H9 (cell line): Measurements from ENCODE around the gene SLCO3A1. TPM values are rescaled to one million over a fixed set of nuclear protein-coding genes. Genes with fewer than 3 reads are reported as not detected.
A peak's percentile ranks its signal among the peaks of the same experiment; 100 is the strongest.

Experiments used
- DNase-seq: peaks from one replicate; pipeline ENCODE4 v3.0.0-alpha.2; 2017
- H2AFZ ChIP-seq: one replicate; pipeline ENCODE4 v1.6.1; 2013; ENCODE audit warnings: mild to moderate bottlenecking, low read length, control low read depth, moderate library complexity
- H2AK5ac ChIP-seq: 2 replicates; pipeline ENCODE4 v1.6.1; 2013; ENCODE audit warnings: low read length, control low read depth, mixed read lengths; ENCODE audit not compliant: insufficient read length
- H2BK120ac ChIP-seq: one replicate; pipeline ENCODE4 v1.6.1; 2013; ENCODE audit warnings: low read depth, mild to moderate bottlenecking, low read length, control low read depth, inconsistent platforms; ENCODE audit not compliant: poor library complexity, severe bottlenecking
- H2BK12ac ChIP-seq: 2 replicates; pipeline ENCODE4 v1.6.1; 2013; ENCODE audit warnings: low read length, control low read depth, mixed read lengths, low read depth; ENCODE audit not compliant: insufficient read length
- H2BK15ac ChIP-seq: 2 replicates; pipeline ENCODE4 v1.6.1; 2013; ENCODE audit warnings: low read depth, low read length, control low read depth
- H2BK20ac ChIP-seq: one replicate; pipeline ENCODE4 v1.6.1; 2013; ENCODE audit warnings: low read depth, mild to moderate bottlenecking, low read length, control low read depth, inconsistent platforms; ENCODE audit not compliant: poor library complexity, severe bottlenecking
- H2BK5ac ChIP-seq: 2 replicates; pipeline ENCODE4 v1.6.1; 2013; ENCODE audit warnings: low read length, control low read depth, mixed read lengths; ENCODE audit not compliant: insufficient read length
- H3K14ac ChIP-seq: 2 replicates; pipeline ENCODE4 v1.6.1; 2013; ENCODE audit warnings: low read length, control low read depth; ENCODE audit not compliant: insufficient read depth
- H3K18ac ChIP-seq: 2 replicates; pipeline ENCODE4 v1.6.1; 2013; ENCODE audit warnings: low read depth, mild to moderate bottlenecking, mixed read lengths, low read length, control low read depth; ENCODE audit not compliant: insufficient read length
- H3K23ac ChIP-seq: 2 replicates; pipeline ENCODE4 v1.6.1; 2013; ENCODE audit warnings: low read length, control low read depth, mixed read lengths, low read depth; ENCODE audit not compliant: insufficient read length
- H3K23me2 ChIP-seq: 2 replicates; pipeline ENCODE4 v1.6.1; 2013; ENCODE audit warnings: low read depth, mild to moderate bottlenecking, mixed read lengths, low read length, control low read depth; ENCODE audit not compliant: insufficient read length, poor library complexity, severe bottlenecking
- H3K27ac ChIP-seq: 2 replicates; pipeline ENCODE4 v1.5.1; 2013; ENCODE audit warnings: low read length, control low read depth, mixed read lengths, low read depth; ENCODE audit not compliant: insufficient read length
- H3K27me3 ChIP-seq: 2 replicates; pipeline ENCODE4 v1.6.1; 2013; ENCODE audit warnings: low read length, control low read depth, inconsistent platforms; ENCODE audit not compliant: insufficient read depth
- H3K4ac ChIP-seq: 2 replicates; pipeline ENCODE4 v1.6.1; 2013; ENCODE audit warnings: low read depth, mild to moderate bottlenecking, control low read depth, inconsistent platforms, low read length, moderate library complexity
- H3K4me1 ChIP-seq: 2 replicates; pipeline ENCODE4 v1.6.1; 2013; ENCODE audit warnings: low read length, control low read depth, inconsistent platforms; ENCODE audit not compliant: insufficient read depth
- H3K4me2 ChIP-seq: 2 replicates; pipeline ENCODE4 v1.6.1; 2013; ENCODE audit warnings: low read length, control low read depth, mixed read lengths; ENCODE audit not compliant: insufficient read length, insufficient read depth
- H3K56ac ChIP-seq: 2 replicates; pipeline ENCODE4 v1.6.1; 2013; ENCODE audit warnings: low read depth, mild to moderate bottlenecking, mixed read lengths, low read length, control low read depth; ENCODE audit not compliant: insufficient read length
- H3K79me1 ChIP-seq: 2 replicates; pipeline ENCODE4 v1.6.1; 2013; ENCODE audit warnings: low read depth, mild to moderate bottlenecking, moderate library complexity, low read length, control low read depth, inconsistent platforms; ENCODE audit not compliant: insufficient read depth, poor library complexity, severe bottlenecking
- H3K79me2 ChIP-seq: 2 replicates; pipeline ENCODE4 v1.6.1; 2013; ENCODE audit warnings: low read length, control low read depth, inconsistent platforms; ENCODE audit not compliant: insufficient read depth
- H3K9ac ChIP-seq: 2 replicates; pipeline ENCODE4 v1.6.1; 2013; ENCODE audit warnings: low read length, control low read depth, mixed read lengths; ENCODE audit not compliant: insufficient read length; ENCODE audit errors: extremely low read depth
- H3K9me3 ChIP-seq: one replicate; pipeline ENCODE4 v1.6.1; 2013; ENCODE audit warnings: low read depth, low read length, inconsistent platforms; ENCODE audit not compliant: control insufficient read depth
- H3T11ph ChIP-seq: one replicate; pipeline ENCODE4 v1.6.1; 2013; ENCODE audit warnings: mild to moderate bottlenecking, low read length, control low read depth, inconsistent platforms
- H4K20me1 ChIP-seq: one replicate; pipeline ENCODE4 v1.6.1; 2013; ENCODE audit not compliant: control insufficient read depth, insufficient read length, insufficient read depth
- H4K5ac ChIP-seq: 2 replicates; pipeline ENCODE4 v1.6.1; 2013; ENCODE audit warnings: low read depth, mild to moderate bottlenecking, mixed read lengths, low read length, control low read depth; ENCODE audit not compliant: insufficient read length
- H4K8ac ChIP-seq: replicated peaks from 2 replicates; pipeline ENCODE4 v1.6.1; 2013; ENCODE audit warnings: low read length, control low read depth, mixed read lengths, low read depth; ENCODE audit not compliant: insufficient read length
- H4K91ac ChIP-seq: 2 replicates; pipeline ENCODE4 v1.6.1; 2013; ENCODE audit warnings: low read depth, mild to moderate bottlenecking, moderate library complexity, mixed read lengths, low read length, control low read depth; ENCODE audit not compliant: insufficient read length
- H3K27ac Mint-ChIP-seq, 3 experiments: 2 replicates in 2 of 3; 3 replicates in 1 of 3; pipeline ENCODE4 v1.8.0; 2020 to 2021; ENCODE audit warnings: mixed read lengths in 3 of 3, mild to moderate bottlenecking in 1 of 3, moderate library complexity in 1 of 3
- H3K27me3 Mint-ChIP-seq: 2 replicates; pipeline ENCODE4 v1.8.0; 2021; ENCODE audit warnings: low read depth, mild to moderate bottlenecking, moderate library complexity, mixed read lengths
- H3K36me3 Mint-ChIP-seq, 3 experiments: 2 replicates in 2 of 3; 3 replicates in 1 of 3; pipeline ENCODE4 v1.8.0; 2020 to 2021; ENCODE audit warnings: low read depth in 3 of 3, mixed read lengths in 3 of 3; ENCODE audit not compliant: insufficient read depth in 1 of 3
- H3K4me1 Mint-ChIP-seq, 2 experiments: 2 replicates each; pipeline ENCODE4 v1.8.0; 2020; ENCODE audit warnings: mixed read lengths in 2 of 2
- H3K4me3 Mint-ChIP-seq, 2 experiments: 2 replicates in 1 of 2; 3 replicates in 1 of 2; pipeline ENCODE4 v1.8.0; 2020 to 2021; ENCODE audit warnings: mild to moderate bottlenecking in 2 of 2, mixed read lengths in 2 of 2, moderate library complexity in 1 of 2
- H3K9me3 Mint-ChIP-seq, 2 experiments: 2 replicates in 1 of 2; 3 replicates in 1 of 2; pipeline ENCODE4 v1.8.0; 2020; ENCODE audit warnings: mild to moderate bottlenecking in 2 of 2, mixed read lengths in 2 of 2, moderate library complexity in 1 of 2
- WGBS: extraction: QIAGEN DNeasy Blood & Tissue Kit; methylation state at CpG from one replicate; pipeline ENCODE4 v1.1.7; 2013; ENCODE audit warnings: missing lambda C conversion rate, low lambda C conversion rate, mixed read lengths; ENCODE audit not compliant: insufficient read length; ENCODE audit errors: extremely low coverage; 5-methylcytosine and 5-hydroxymethylcytosine counted together
- total RNA-seq: library from RNA; stranded (reverse); gene quantifications from 2 replicates; pipeline ENCODE4 v1.2.1, GENCODE V29; 2021
- TF ChIP-seq, protein P1 (sequence below): fragments of 200-600 bp; sonication (generic); conservative IDR thresholded peaks from 3 replicates; pipeline ENCODE4 v1.8.0; 2021; ENCODE audit warnings: antibody characterized with exemption, mild to moderate bottlenecking

The SLCO3A1 gene
- total RNA-seq, 1 experiment from 2014 or later = 9.4 TPM

DNA sequence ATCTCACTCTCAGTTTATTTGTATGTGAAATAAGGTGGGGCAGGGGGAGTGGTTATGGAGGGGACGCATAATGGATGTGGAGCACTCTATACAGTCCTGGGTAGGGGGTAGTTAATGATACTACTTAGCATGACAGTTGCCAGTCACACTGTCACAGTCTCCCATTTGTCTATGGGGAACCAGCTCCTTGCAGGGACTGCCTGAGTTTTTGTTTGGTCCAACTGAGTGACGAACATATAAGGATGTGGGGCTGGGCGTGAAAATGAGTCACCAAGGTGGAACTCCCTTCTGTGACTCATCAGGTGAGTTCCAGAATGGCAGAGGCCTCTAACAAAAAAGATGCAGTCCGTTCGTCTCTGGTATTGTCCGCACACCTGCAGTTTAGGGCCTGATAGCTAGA is 304.9 kb downstream of the SLCO3A1 start:
- H3K9ac ChIP-seq = no peak overlapping the region
- H3K4me3 Mint-ChIP-seq = peak overlapping the region in 1 of 2 experiments; percentile 38; a peak in 1 of 5 replicates
- DNase-seq = peak; percentile 83

More for the DNA sequence above, 304.9 kb downstream of the SLCO3A1 start:
- no peak overlapping the region for H3K23ac ChIP-seq
- no peak overlapping the region for H3K56ac ChIP-seq
- H4K91ac ChIP-seq = no peak overlapping the region
- no peak overlapping the region for H3K14ac ChIP-seq
- H3K27me3 ChIP-seq = no peaks in the 10 kb centered on the region
- no peaks in the 10 kb centered on the region for H4K20me1 ChIP-seq
- TF ChIP-seq, protein P1, sequence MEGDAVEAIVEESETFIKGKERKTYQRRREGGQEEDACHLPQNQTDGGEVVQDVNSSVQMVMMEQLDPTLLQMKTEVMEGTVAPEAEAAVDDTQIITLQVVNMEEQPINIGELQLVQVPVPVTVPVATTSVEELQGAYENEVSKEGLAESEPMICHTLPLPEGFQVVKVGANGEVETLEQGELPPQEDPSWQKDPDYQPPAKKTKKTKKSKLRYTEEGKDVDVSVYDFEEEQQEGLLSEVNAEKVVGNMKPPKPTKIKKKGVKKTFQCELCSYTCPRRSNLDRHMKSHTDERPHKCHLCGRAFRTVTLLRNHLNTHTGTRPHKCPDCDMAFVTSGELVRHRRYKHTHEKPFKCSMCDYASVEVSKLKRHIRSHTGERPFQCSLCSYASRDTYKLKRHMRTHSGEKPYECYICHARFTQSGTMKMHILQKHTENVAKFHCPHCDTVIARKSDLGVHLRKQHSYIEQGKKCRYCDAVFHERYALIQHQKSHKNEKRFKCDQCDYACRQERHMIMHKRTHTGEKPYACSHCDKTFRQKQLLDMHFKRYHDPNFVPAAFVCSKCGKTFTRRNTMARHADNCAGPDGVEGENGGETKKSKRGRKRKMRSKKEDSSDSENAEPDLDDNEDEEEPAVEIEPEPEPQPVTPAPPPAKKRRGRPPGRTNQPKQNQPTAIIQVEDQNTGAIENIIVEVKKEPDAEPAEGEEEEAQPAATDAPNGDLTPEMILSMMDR = no peak
- H2AFZ ChIP-seq = no peak overlapping the region
- no peak overlapping the region for H3K18ac ChIP-seq
- no peak overlapping the region for H2BK12ac ChIP-seq
- no peak overlapping the region for H4K5ac ChIP-seq
- no peak overlapping the region for H4K8ac ChIP-seq
- no peak overlapping the region for H2BK5ac ChIP-seq
- no peak overlapping the region for H2BK120ac ChIP-seq
- H3K9me3 Mint-ChIP-seq = no peaks in the 10 kb centered on the region; a peak in 1 of 5 replicates
- no peaks in the 10 kb centered on the region for H3K79me1 ChIP-seq
- H3K23me2 ChIP-seq = no peaks in the 10 kb centered on the region
- H3T11ph ChIP-seq = no peak overlapping the region
- H3K4me2 ChIP-seq = no peak overlapping the region
- WGBS = no CpG with 5 or more reads among the region's 6 CpGs
- H2BK20ac ChIP-seq = no peak overlapping the region
- no peak overlapping the region for H2AK5ac ChIP-seq
- H3K27me3 Mint-ChIP-seq = no peaks in the 10 kb centered on the region; the same call in 1 of the 2 replicates
- H3K4ac ChIP-seq = no peak overlapping the region
- H3K9me3 ChIP-seq = no peaks in the 10 kb centered on the region
- peaks cover 19% of the 10 kb centered on the region for H3K4me1 ChIP-seq
- H2BK15ac ChIP-seq = no peak overlapping the region
- peaks cover 47 to 58% of the 10 kb centered on the region in 2 experiments for H3K4me1 Mint-ChIP-seq
- H3K79me2 ChIP-seq = no peaks in the 10 kb centered on the region
- peak overlapping the region; percentile 64 for H3K27ac ChIP-seq
- peak overlapping the region; percentile 36 to 89 (median 86) for H3K27ac Mint-ChIP-seq
- H3K36me3 Mint-ChIP-seq = peaks cover 0 to 5% (median 3%) of the 10 kb centered on the region in 3 experiments; a peak in 3 of 7 replicates
